ENCODE results near the gene OARD1. TPM values are rescaled to one million over a fixed set of nuclear protein-coding genes. Genes with fewer than 3 reads are reported as not detected.

Gene OARD1
- total RNA-seq, 3 donors from 2014 or later: 23.0 to 37.4 (median 23.7) TPM

DNA sequence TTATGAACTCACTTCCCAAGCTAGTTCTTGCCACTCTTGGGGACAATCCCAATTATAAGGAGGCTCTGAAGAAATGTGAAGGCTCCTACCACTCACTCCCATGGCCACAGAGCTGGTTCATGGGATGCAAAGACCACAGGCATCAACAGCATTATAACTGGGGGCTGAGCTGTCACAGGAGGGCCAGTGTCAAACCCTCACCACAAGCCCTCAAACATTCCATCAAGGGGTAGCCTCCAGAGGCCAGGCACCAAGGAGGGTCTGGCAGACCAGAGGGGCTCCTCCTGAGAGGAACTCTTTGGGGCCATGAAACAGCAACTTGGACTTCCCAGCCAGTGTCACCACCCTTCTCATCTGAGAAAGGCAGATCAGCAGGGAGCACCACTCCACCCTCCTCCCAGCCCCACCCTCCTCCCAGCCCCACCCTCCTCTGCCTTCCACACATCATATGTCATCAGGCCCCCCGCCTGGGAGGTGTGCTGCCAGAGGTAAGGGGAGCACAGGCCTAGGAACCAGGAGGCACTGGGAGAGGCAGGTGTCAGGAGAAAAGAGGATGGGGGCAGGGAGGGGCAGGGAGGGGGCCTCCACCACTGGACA lies 31.1 kb downstream of the OARD1 start:
- DNase-seq (peak in 1 of 3 donors; percentile 44), ATAC-seq (peak; percentile 26)
- intact Hi-C loops (cut with DNase I, micrococcal nuclease): no loop called here
- H3K4me1 ChIP-seq (ENCODE audit: low read depth): peaks cover 8% of the 10 kb centered on the region
- H3K36me3 ChIP-seq (ENCODE audit: low read depth): no peaks in the 10 kb centered on the region
- no peak overlapping the region for H3K4me3 ChIP-seq
- no peaks in the 10 kb centered on the region for H3K9me3 ChIP-seq
- TF ChIP-seq, protein P1, sequence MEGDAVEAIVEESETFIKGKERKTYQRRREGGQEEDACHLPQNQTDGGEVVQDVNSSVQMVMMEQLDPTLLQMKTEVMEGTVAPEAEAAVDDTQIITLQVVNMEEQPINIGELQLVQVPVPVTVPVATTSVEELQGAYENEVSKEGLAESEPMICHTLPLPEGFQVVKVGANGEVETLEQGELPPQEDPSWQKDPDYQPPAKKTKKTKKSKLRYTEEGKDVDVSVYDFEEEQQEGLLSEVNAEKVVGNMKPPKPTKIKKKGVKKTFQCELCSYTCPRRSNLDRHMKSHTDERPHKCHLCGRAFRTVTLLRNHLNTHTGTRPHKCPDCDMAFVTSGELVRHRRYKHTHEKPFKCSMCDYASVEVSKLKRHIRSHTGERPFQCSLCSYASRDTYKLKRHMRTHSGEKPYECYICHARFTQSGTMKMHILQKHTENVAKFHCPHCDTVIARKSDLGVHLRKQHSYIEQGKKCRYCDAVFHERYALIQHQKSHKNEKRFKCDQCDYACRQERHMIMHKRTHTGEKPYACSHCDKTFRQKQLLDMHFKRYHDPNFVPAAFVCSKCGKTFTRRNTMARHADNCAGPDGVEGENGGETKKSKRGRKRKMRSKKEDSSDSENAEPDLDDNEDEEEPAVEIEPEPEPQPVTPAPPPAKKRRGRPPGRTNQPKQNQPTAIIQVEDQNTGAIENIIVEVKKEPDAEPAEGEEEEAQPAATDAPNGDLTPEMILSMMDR (IDR thresholded peaks at IDR 0.05): no peak

DNA sequence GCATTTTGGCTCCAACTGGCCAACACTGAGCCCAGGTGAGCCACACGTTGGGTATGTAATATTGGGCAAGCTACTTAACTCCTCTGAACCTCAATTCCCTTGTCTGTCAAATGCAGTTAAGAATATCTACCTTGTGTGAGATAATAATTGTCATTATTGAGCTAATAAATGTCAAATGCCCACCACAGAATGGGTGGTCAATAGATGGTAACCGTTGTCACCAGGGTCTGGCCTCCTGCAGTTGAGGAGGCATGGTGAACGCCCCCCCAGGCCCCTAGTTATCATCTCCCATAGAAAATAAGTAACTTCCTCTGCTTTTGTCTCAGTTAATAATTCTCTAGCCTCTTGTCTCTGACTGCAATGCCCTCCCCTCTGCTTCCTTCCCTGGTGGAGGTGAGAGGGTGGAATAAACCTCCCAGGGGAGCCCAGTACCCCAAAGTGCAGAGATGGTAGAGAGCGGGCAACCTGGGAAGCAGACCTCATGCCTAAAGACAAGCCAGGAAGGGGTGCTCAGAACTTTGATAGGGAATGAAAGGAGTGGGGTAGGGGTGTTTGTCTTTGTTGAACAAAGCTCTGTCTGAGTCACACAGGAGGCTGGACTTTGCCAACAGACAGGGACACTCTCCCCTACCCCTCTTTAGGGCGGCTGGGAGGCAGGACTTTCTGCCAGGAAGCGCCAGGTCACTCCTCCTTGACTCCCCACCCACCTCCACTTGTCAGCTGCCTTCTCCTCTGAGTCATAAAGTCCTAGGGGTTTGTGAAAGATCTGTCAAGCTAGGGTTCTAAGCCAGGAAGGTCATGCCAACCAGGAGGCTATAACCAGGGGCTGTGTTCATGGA lies 31.8 kb downstream of the OARD1 start:
- intact Hi-C loops (cut with DNase I, micrococcal nuclease): no loop called here
- no peaks in the 10 kb centered on the region for H3K36me3 ChIP-seq (ENCODE audit: low read depth)
- DNase-seq: peak; percentile 55 to 76 (median 66)
- peaks cover 8% of the 10 kb centered on the region for H3K4me1 ChIP-seq (ENCODE audit: low read depth)
- TF ChIP-seq, protein P1 (IDR thresholded peaks at IDR 0.05): no peak
- ATAC-seq: peak; percentile 88
- no peak overlapping the region for H3K4me3 ChIP-seq
- H3K9me3 ChIP-seq: no peaks in the 10 kb centered on the region

DNA sequence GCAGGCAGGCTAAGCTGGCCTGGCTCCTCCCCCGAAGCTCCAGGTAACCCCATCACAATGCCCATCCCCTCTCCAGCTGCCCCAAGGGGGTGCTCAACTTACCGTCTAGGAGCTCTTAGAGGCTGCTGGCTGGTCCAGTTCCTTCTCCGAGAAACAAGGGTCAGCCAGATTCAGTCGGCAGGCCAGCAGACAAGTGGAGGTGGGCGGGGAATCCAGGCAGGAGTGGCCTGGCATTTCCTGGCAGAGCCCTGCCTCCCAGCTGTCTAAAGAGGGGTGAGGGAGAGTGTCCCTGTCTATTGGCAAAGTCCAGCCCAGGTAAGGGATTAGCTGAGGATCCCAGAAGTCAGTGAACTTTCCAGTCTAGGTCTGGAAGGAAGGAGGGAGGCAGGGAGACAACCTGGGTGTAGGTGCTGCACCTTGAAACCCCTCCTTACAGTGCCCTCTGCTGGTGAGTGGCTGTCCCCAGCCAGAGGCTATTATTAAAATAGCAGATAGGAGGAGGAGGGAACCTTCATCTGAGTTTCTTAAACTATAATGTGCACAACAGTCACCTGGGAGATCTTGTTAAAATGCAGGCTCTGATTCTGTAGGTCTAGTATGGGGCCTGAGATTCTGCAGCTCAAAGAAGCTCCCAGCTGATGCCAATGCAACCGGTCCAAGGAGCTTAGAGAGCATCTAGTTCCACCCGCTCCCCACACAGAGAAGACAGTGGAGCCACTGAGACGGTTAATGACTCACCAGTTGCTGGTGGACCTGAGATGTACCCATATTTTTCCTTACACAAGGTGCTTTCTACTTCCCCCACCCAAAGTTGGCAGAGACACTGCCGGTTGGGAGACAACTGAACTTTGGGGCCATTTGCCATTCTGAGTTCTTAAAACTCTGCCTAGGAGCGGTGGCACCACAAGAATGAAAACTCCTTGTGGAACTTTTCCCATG lies 32.8 kb downstream of the OARD1 start, which contains the start of gene UNC5CL:
Gene UNC5CL, minus strand, starts transcription at position 162 of the 939 bp plus-strand sequence. CDS start 4,147 bp downstream, outside the sequence.
- Histone ChIP-seq H3K4me3 (no peak within 1 kb of the TSS), H3K36me3 (ENCODE audit: low read depth) (no peaks in the 10 kb centered on the region)

DNA sequence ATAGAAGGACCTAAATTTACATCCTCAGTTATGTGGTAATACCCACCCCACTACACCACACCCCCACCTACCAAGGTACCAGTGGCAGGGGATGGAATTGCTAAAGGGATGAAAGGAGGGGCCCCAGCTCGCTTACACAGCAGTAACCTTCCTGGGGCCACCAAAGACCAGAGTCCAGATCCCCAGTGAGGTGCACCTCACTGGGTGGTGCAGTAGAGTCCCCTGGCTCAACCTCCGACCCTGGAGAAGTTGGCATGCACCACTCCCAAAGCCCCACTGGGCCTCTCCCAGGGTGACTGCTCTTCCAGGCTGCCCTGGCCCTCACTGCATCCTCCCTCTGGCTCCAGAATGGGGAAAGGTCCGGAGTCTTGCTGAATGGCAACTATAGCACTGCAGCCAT lies 34.0 kb downstream of the OARD1 start:
- H3K4me3 ChIP-seq: no peak overlapping the region

More for the DNA sequence above, 32.8 kb downstream of the OARD1 start, which contains the start of gene UNC5CL:
- TF ChIP-seq, protein P1 (IDR thresholded peaks at IDR 0.05): peak; percentile 72
- H3K4me1 ChIP-seq (ENCODE audit: low read depth): peaks cover 8% of the 10 kb centered on the region
- ATAC-seq (peak; percentile 81), DNase-seq (peak; percentile 73 to 82 (median 80))
- intact Hi-C loops (cut with DNase I, micrococcal nuclease): no loop called here
- no peaks in the 10 kb centered on the region for H3K9me3 ChIP-seq

More for the DNA sequence above, 34.0 kb downstream of the OARD1 start:
- ATAC-seq (no peak), DNase-seq (no peak)
- peaks cover 8% of the 10 kb centered on the region for H3K4me1 ChIP-seq (ENCODE audit: low read depth)
- intact Hi-C loops (cut with DNase I, micrococcal nuclease): no loop called here
- H3K36me3 ChIP-seq (ENCODE audit: low read depth): no peaks in the 10 kb centered on the region
- TF ChIP-seq, protein P1 (IDR thresholded peaks at IDR 0.05): no peak
- no peaks in the 10 kb centered on the region for H3K9me3 ChIP-seq
